GM19328 (cell line): ENCODE data around the gene PREP.
"Not testable (repeated sequence)": the region's sequence is repeated elsewhere in the genome, so short reads cannot be mapped to it uniquely, and the experiment has no call there.

Experiments used
- ATAC-seq: cut with Tn5 transposase; IDR thresholded peaks from one replicate; pipeline ENCODE4 v1.9.1; 2021; ENCODE audit warnings: mild to moderate bottlenecking, moderate library complexity; ENCODE audit not compliant: unreplicated experiment

Gene PREP

DNA sequence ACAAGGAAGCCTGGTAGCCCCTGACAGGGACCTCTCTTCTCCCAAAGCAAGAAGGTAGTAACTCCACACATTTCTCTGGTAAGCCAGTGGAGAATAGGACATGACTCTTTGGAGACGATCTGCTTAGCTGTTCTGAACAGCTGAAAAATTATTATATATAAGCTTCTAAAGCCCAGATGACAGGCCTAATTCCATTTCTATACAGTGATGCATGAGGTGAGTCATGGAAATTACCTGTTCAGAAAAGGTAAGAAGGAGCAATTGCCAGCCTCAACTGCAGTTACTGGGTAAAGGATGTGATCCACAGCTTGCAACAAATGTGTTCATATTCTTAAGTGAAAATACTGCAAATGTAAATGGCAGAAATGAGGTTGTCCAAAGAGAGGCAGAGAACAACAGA is 54.0 kb downstream of the PREP start:
- no peak for ATAC-seq

DNA sequence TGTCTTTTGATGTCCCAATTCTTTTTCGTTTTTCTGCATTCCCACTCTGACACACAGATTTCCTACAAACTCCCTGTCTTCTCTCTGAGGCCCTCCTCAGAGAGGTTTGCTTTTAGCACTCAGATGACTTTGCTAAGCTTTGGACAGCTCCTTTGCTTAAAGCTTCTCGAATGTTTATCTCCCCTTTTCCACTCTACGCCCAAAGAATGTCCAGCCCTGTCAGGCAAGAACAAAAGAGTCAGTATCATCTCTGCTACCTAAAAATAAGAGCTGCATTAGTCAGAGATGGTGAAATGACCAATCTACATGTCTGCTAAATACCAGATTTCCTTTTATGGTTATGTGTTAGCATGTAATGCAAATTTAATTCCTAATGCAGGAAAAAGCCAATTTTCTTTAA is 56.8 kb downstream of the PREP start:
- ATAC-seq = no peak

DNA sequence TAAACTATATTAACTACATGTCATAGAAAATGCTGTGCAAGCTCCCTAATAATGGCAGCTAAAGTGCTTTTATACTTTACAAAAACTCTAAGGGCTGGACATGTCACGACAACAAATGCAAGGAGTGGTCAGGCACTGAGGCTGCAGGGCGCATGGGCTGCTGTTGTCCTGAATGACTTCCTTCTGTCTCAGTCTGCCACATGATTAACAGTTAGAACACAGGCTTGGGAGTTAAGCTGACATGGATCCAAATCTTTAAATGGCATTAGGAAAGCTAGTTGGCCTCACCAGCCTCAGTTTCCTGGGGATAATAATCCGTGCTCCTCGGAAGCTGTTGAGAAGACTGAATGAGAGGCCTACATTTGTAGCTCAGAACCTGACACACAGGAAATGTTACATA is 57.4 kb downstream of the PREP start:
- no peak for ATAC-seq

DNA sequence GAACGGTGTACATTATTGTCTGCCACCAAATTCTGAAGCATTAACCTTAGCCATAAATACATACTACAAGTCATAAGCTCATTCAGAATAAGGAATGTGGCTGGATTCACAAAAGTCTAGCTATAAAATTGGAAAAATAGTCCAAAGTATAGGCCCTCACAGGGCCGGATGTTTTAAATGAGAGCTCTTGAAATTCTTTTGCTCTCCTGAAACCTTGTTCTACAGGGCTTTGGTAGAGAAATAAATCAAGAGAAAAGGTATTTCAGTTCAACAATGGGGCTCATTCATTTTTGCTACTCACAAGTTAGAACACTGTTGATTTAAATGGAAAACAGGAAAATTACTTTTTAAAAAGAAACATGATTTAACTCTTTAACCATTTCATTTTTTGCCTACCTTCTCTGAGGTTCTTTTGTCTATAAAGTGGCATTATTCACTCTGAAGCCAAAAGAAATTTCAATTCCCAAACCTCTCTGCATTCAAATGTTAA is 58.0 kb downstream of the PREP start:
- ATAC-seq = no peak

DNA sequence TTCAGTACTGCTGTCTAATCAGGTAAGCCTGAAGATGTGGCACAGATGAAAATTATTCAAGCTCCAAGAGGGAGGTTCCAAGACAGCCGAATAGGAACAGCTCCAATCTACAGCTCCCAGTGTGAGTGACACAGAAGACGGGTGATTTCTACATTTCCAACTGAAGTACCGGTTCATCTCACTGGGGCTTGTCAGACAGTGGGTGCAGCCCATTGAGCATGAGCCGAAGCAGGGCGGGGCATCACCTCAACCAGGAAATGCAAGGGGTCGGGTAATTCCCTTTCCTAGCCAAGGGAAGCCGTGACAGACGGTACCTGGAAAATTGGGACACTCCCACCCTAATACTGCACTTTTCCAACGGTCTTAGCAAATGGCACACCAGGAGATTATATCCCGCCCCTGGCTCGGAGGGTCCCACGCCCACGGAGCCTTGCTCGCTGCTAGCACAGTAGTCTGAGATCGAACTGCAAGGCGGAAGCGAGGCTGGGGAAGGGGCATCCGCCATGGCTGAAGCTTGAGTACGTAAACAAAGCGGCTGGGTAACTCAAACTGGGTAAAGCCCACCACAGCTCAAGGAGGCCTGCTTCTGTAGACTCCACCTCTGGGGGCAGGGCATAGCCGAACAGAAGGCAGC is 64.4 kb downstream of the PREP start:
- ATAC-seq = not testable (repeated sequence)

DNA sequence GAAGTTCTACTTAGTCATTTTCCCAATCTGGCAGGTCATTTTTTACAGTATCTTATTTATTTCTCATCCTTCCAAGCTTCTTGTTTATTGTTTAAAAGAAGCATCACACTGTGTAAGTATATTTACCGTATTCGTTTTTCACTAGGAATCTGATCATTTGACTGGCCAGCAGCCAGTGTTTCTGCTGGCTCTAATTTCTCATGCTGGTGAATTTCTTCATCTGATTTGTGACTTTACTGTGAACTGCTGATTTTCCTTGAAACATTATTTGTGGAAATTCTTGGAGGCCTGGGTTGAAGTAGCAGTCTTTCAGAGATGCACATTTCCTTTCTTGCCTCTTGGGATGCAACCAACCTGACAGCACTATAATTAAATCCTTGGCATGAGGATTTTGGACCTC is 65.9 kb downstream of the PREP start:
- ATAC-seq = no peak

DNA sequence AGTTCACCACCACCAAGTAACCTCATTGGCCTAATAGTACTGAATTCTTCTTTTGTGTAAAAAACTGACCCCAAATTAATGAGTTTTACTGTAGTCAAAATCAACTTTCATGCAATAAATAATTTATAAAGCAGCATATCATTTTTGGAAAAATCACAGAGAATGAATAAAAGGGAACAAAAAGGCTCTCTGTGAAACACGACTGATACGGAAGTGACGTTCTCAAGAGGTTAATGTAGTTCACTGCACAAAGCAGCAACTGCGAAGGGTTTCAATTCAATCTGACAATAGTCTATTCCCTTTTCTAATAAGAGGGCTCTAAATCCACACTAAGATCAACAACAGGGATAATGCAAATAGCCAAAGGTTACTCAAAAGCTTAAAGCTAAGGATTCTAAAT is 70.3 kb downstream of the PREP start:
- no peak for ATAC-seq

DNA sequence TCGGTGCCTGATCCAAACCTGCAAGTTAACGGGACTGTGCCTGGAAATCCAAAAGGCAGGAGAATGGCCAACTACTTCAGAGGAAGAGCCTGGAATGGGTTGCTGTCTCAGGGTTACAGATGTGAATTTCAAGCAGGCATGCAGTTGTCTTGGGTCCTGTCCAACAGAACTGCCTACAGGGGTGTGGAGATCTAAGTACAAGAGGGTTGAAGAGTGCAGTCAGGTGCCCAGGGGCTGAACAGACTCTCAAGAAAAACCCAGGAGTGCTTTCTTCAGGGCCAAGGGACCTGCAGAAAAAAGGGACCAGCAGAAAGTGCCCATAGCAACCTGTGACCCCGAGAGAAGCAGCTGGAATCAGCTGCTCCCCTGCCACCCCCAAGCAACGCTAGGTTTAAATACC is 71.0 kb downstream of the PREP start:
- no peak for ATAC-seq

DNA sequence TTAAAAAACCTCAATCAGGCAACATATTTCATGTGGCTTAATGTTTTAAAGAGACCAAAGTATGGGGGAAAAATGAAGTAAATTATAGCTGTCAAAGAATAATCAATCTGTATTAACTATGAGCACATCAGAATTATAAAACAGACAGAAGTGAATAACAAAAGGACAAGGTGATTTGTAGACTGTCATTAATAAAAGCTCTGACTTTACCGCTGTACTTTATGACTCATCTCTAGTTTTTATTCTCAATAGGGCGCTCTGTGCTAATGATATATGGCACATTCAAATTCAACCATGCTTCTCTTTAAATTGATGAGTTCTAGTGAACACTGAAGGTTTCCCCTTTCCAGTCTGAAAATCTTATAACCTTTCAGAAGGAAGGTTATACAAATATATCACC is 72.0 kb downstream of the PREP start:
- ATAC-seq = no peak

DNA sequence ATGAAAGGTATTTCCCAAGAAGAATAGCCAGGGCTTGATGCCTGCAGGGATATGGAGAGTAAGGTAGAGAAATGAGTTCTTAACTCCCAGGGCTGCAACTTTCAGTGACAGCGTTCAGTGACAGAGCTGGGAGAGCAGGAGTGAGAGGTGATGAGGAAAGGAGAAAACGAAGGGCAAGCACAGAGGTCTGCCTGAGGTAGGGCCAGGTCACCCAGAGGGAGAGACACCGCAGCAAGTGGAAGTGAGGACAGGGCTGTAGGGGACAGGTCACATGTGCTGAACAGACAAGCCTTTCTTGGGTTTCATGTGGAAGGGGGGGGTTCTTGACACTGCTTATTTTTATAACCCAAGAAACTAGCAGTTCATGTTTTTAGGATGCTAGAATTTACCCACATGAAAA is 72.5 kb downstream of the PREP start:
- ATAC-seq = no peak

DNA sequence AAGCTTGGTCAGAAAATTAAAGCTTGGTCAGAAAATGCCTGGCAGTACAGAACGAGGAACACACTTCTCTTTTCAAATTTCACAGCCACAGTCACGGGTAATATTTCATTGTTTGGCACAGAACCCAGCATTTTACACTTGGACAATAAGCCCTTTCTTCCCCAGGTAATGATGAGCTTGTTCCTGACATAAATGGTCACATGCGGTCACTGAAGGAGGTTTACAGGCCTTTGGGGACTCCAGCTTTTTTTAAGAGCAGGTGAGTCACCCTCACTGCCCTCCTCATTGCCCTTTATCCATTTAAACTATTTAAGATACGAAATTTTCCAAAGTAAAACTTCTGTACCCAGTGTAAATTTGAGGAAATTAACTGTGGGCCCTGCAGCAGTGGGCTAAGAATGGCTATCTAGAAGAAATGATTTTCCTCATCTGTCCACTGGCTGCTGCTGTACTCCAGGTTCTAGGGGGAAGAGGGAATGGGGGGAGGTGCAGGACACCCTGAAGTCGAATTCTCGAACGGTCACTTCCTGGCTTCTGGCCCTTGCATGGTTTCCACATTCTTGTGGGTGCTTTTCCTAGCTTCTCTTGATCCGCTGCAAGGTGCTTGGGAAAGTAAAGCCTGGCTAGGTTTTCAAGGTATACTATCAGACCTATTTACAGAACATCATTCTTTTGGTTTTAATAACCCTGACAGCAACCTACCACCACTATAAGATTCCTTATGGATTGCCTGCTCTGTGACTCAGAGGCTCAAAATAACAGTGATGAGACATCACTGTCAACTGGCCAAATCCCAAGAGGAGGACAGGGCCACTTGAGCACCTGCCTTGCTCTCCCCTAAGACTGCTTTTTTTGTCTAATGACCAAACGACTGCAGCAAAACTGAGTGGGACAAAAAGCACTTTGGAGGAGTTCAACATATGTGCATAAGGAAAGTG is 75.8 kb downstream of the PREP start:
- no peak for ATAC-seq

DNA sequence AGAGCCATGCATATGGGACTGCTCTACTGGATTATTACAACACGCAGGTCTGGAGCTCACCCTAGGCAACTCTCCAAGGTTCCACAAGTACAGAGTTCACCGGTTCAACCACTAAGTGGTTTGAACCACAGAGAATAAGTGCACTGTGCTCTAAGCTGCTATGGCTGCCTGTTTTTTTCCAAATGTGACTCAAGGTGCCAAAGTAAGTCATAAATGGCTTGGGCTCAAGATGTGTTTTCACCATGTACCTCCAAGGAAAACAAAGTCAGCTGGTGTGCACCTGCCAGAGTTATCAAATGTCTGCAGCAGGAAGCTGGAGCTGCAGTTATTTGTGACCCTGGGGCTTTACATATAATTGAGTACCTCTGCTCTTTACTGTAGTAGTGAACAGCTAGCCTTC is 76.7 kb downstream of the PREP start:
- ATAC-seq = no peak

DNA sequence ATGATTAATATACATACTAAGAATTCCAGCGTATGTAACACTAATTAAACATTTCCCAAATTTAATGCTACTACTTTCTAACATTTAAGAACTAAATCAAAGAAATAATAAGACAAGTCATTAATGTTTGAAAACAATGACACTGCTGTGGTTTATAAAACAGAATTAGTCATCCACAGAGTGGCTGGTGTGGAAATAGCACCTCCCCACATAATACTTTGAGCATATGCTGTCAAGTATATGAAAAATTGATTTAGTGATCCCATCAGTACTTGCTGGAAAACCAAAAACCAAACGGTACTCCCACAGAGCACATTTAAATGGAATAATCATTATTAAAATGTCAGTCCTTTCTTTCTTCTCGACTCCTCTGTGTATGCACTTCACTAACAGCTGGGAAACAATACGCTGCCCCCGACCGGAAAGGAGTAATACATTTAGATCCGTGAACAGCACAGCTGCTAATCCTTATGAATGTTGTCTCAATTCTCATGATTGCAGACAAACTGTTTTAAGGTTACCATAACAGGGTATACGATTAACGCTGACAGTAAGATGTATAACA is 78.4 kb downstream of the PREP start:
- ATAC-seq = no peak

DNA sequence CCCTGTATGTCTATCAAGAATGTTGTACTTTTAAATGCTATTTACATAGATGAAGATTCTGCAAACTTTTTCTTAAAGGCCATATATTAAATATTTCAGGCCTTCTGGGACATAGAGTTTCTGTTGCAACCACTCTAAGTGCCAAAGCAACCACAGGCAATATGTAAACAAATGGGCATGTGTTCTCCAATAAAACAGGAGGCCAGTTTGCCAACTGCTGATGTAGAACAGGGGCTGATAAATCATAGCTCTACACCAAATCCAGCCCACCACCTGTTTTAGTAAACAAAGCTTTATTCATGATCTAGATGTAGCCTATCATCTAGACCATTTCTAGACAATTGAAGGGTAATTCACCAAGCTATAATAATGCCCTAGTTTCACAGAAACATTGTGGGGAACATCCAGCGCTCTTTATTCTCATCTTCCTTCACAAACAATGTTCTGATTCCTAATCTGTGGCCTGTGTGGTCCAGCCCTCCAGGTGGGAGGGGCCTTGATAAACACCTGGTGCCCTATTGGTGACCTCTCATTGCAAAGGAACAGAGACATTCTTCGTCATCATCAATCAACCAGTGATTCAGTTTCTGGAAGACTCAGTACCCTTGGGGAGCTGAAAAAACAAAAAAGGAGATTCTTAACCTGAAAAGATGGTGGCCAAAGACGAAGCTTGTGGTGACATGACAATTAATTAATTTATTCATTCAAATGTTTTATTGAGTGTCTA is 80.2 kb downstream of the PREP start:
- no peak for ATAC-seq

DNA sequence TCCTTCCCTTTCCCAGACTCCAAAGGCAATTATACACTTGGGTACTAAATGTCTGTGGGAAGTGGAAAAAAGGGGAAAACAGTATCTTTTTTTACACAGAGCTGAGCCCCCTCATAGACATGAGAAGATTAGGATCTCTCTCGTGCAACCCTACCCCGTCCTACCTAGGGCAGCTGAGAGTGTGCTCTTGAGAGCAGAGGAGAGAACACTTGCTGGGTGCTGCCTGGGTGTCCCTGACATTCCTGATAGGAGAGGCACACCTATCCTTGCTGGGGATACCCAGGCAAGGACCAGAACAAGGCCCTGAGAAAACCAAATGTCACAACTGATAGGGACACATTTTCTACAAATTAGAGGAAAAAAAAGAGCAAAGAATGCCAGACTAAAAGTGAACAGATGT is 81.2 kb downstream of the PREP start:
- ATAC-seq = no peak

DNA sequence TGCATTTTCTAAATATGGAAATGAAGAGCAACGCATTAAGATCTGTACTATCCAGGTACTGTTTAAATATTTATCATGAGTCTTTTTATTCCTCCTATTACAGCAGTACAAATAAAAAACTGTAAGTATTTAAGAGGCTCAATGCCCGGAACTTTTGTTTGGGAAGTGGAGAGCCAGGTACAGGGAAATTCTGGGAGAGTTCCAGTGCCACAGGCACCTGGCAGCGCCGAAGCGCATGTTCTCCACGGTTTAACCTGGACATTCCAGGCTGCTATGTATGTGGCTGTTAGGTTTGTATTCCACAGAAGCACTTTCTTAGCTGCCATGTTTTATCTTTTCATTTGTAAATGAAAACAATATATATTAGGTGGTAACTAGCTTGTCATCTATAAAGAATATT is 81.7 kb downstream of the PREP start:
- ATAC-seq = no peak

DNA sequence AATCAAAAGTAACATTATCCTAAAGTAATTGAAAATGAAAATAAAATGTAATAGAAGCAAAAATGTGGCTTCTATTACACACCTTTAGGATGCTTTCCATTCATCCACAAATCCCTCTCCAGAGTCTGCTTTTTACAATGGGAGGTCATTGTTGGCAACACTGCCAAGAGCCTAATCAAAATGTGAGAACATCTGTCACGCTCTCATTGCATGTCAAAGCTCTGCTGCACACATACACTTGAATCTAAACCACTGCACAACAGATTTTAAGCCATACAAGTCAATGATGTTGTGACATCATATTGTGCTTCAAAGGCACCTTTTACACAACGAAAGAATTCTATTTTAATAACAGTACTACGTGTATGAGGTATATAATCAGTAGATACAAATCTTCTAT is 82.1 kb downstream of the PREP start:
- ATAC-seq = no peak

DNA sequence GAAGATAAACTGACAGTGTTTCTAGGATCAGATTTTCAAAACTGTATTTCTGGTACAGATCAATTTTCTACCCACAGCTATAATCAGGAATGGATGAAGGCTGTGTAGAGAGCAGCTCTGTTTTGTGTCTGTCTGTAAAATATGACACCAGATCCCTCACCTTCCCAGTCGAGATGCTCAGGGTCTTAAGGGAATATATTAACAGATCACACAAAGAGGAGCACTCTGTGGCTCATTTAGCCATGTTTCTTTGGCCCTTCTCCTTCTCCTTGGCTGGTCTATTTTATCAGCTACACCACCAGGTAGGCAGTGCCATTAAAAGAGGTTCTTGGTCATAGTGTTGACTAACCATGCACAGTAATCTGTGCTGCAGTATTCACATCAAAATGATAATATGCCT is 82.6 kb downstream of the PREP start:
- no peak for ATAC-seq

DNA sequence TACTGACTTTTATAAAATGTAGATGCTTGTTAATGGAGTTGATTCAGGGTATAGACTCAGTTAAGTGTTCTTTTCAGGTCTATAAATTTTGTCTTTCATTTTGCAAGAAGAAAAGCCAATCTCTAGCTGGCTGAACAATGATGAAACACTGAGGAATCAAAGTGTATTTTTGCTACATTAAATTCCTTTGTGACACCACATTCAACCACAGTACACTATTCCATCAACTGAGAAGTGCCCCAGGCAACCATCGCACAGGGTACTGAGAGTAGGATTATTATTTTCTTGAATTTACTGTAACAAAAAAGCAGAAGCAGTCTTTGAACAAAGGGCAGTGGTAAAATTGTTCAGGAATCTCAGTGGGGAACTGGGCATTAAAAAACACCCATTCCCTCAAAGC is 83.6 kb downstream of the PREP start:
- ATAC-seq = no peak

DNA sequence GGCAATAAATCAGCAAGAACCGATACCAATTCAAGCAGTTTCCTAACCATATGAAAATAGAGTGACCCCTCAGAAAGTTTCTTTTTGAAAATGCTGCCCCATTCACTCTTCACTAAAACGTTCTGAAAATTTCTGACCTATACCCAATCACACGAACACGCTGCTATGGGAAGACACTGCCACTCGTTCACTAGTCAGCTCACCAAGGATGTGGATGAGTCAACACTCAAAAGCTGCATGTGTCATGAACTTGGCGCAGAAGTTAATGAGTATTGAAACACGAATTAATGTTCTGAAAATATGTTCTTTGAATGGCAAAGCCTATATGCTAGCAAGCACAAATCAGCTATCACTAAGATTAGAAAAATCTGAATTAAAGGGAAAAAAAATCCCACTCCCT is 84.2 kb downstream of the PREP start:
- ATAC-seq = no peak
